K562 (cell line): ENCODE results near the gene WFDC1. TPM values are rescaled to one million over a fixed set of nuclear protein-coding genes. Genes with fewer than 3 reads are reported as not detected.

ENCODE experiments used
- ATAC-seq: fragments of 200-7000 bp; cut with Tn5 transposase; 3 replicates; pipeline ENCODE4 v1.9.1; 2020; ENCODE audit warnings: moderate library complexity
- BruUV-seq: library from RNA; stranded (reverse); fragments of 400-500 nt; replicated peaks from 2 replicates; lab custom pipeline; 2021; lab: Mats Ljungman, UMichigan
- CTCF ChIA-PET: fragments of 300-600 bp; formaldehyde crosslinking; extraction: SDS; loops from one replicate; lab custom pipeline; 2021; ENCODE audit warnings: low intra/inter-chr PET ratio; lab: Yijun Ruan, JAX
- POLR2A ChIA-PET: fragments of 300-600, 350-650 bp; sonication (Branson Sonifier 250); formaldehyde crosslinking; extraction: SDS; loops from one replicate; lab custom pipeline; 2021; ENCODE audit warnings: antibody characterized with exemption, inconsistent platforms; lab: Yijun Ruan, JAX
- DNase-seq, 4 experiments: peaks; one replicate each; pipeline versions ENCODE4 v3.0.0 to v3.0.0-alpha.2; 2011 to 2018; ENCODE audit warnings: low spot score in 3 of 4, mixed read lengths in 3 of 4; ENCODE audit errors: extremely low read depth in 1 of 4
- FAIRE-seq: peaks from 2 replicates; lab custom pipeline; 2011; peaks lifted over from hg19 to GRCh38; lab: Jason Lieb, UNC
- H2AFZ ChIP-seq: 2 replicates; pipeline ENCODE4 v1.6.0; 2011; ENCODE audit warnings: low read depth, low read length, control low read depth, inconsistent platforms
- H3K27ac ChIP-seq: fragments of 200-600 bp; 3 replicates; pipeline ENCODE4 v1.8.0; 2011; ENCODE audit warnings: low read depth, mild to moderate bottlenecking, control low read depth, inconsistent platforms, low read length, moderate library complexity, mixed read lengths; ENCODE audit errors: extremely low read depth
- H3K27me3 ChIP-seq, 2 experiments: fragments of 300-600 bp in 1 of 2; 2 replicates in 1 of 2; 3 replicates in 1 of 2; pipeline versions ENCODE4 v1.6.0 to v1.8.0; 2011; ENCODE audit warnings: inconsistent platforms in 2 of 2, low read length in 2 of 2, mild to moderate bottlenecking in 1 of 2, mixed read lengths in 1 of 2, moderate library complexity in 1 of 2; ENCODE audit not compliant: control insufficient read depth in 2 of 2, insufficient read depth in 2 of 2
- H3K36me3 ChIP-seq: fragments of 300-600 bp; 3 replicates; pipeline ENCODE4 v1.8.0; 2011; ENCODE audit warnings: mild to moderate bottlenecking, low read length, inconsistent platforms; ENCODE audit not compliant: control insufficient read depth, insufficient read depth
- H3K4me1 ChIP-seq, 2 experiments: fragments of 200-600 bp in 1 of 2; replicated peaks in 1 of 2; 2 replicates in 1 of 2; 3 replicates in 1 of 2; pipeline versions ENCODE4 v1.5.1 to v1.8.0; 2011; ENCODE audit warnings: inconsistent platforms in 2 of 2, low read length in 2 of 2, mild to moderate bottlenecking in 1 of 2, mixed read lengths in 1 of 2, moderate library complexity in 1 of 2; ENCODE audit not compliant: control insufficient read depth in 2 of 2, insufficient read depth in 2 of 2
- H3K4me2 ChIP-seq: 2 replicates; pipeline ENCODE4 v1.6.1; 2011; ENCODE audit warnings: low read length, control low read depth, inconsistent platforms, mixed read lengths; ENCODE audit not compliant: insufficient read depth
- H3K4me3 ChIP-seq: fragments of 200-600 bp; sonication (generic), shearing (Covaris generic); 2 replicates; pipeline ENCODE4 v1.5.1; 2016; ENCODE audit warnings: control low read depth, inconsistent platforms
- H3K79me2 ChIP-seq: fragments of 200-600 bp; 3 replicates; pipeline ENCODE4 v1.8.0; 2011; ENCODE audit warnings: low read length, inconsistent platforms; ENCODE audit not compliant: control insufficient read depth, insufficient read depth
- H3K9ac ChIP-seq, 2 experiments: 2 replicates each; pipeline versions ENCODE4 v1.6.0 to v1.6.1; 2011; ENCODE audit warnings: low read depth in 2 of 2, low read length in 2 of 2, control low read depth in 1 of 2, inconsistent platforms in 1 of 2, mild to moderate bottlenecking in 1 of 2, mixed read lengths in 1 of 2; ENCODE audit not compliant: insufficient read depth in 1 of 2
- H3K9me1 ChIP-seq: one replicate; pipeline ENCODE4 v1.6.0; 2011; ENCODE audit warnings: inconsistent platforms, mild to moderate bottlenecking, low read length, moderate library complexity; ENCODE audit not compliant: control insufficient read depth, insufficient read depth
- H3K9me3 ChIP-seq: replicated peaks from 2 replicates; pipeline ENCODE4 v1.5.1; 2011; ENCODE audit warnings: low read depth, low read length, inconsistent platforms; ENCODE audit not compliant: control insufficient read depth, insufficient read depth
- H4K20me1 ChIP-seq: replicated peaks from 2 replicates; pipeline ENCODE4 v1.6.1; 2011; ENCODE audit warnings: low read length, inconsistent platforms, mixed read lengths; ENCODE audit not compliant: control insufficient read depth, insufficient read depth
- BCOR ChIP-seq: fragments of 450-650 bp; IDR thresholded peaks from 2 replicates; pipeline ENCODE4 v1.6.1; 2016
- GMEB1 ChIP-seq: fragments of 250-450 bp; sonication (Bioruptor Pico); IDR thresholded peaks from 2 replicates; pipeline ENCODE4 v1.4.0; 2020; ENCODE audit warnings: mild to moderate bottlenecking
- MEF2D ChIP-seq: conservative IDR thresholded peaks from 2 replicates; pipeline ENCODE4 v1.6.1; 2016; ENCODE audit warnings: low read depth, missing genetic modification characterization, missing compliant biosample characterization
- MXI1 ChIP-seq: IDR thresholded peaks from 2 replicates; pipeline ENCODE4 v1.6.1; 2011; ENCODE audit warnings: low read depth, mild to moderate bottlenecking, improper control_type of control experiment, low read length
- NCOR1 ChIP-seq: fragments of 450-650 bp; IDR thresholded peaks from 2 replicates; pipeline ENCODE4 v1.6.1; 2016; ENCODE audit warnings: mild to moderate bottlenecking, moderate library complexity
- NR2C1 ChIP-seq, 2 experiments: fragments of 450-650 bp; IDR thresholded peaks; 2 replicates each; pipeline ENCODE4 v1.6.1; 2017; ENCODE audit warnings: mild to moderate bottlenecking in 2 of 2, antibody characterized with exemption in 1 of 2, inconsistent platforms in 1 of 2, missing compliant biosample characterization in 1 of 2, missing genetic modification characterization in 1 of 2
- PTTG1 ChIP-seq: fragments of 450-650 bp; IDR thresholded peaks from 2 replicates; pipeline ENCODE4 v1.6.1; 2016; ENCODE audit warnings: low read depth, mild to moderate bottlenecking, missing genetic modification characterization, missing compliant biosample characterization
- RBM25 ChIP-seq: fragments of 200-400 bp; formaldehyde crosslinking; IDR thresholded peaks from 2 replicates; pipeline ENCODE4 v1.6.1; 2018; ENCODE audit warnings: low read length, low read depth, moderate library complexity; ENCODE audit not compliant: severe bottlenecking
- SIRT6 ChIP-seq: IDR thresholded peaks from one replicate; pipeline ENCODE4 v1.6.1; 2012; ENCODE audit warnings: low read depth, mild to moderate bottlenecking, control low read depth, inconsistent platforms, low read length, moderate library complexity
- SMARCA5 ChIP-seq: fragments of 450-650 bp; IDR thresholded peaks from 2 replicates; pipeline ENCODE4 v1.6.1; 2016
- ZNF134 ChIP-seq: fragments of 250-450 bp; sonication (Bioruptor Pico); conservative IDR thresholded peaks from 2 replicates; pipeline ENCODE4 v1.4.0; 2020
- ZNF146 ChIP-seq: IDR thresholded peaks from one replicate; pipeline ENCODE4 v1.6.1; 2018; ENCODE audit warnings: missing compliant biosample characterization; ENCODE audit not compliant: unreplicated experiment
- WGBS: fragments of 100-300 bp; shearing (Covaris generic); methylation state at CpG from one replicate; pipeline ENCODE4 v1.1.6; 2016; ENCODE audit warnings: low coverage, mixed read lengths; ENCODE audit not compliant: insufficient coverage; ENCODE audit errors: missing lambda C conversion rate; 5-methylcytosine and 5-hydroxymethylcytosine counted together
- in situ Hi-C: fragments of 300-500 bp; cut with MboI; formaldehyde crosslinking; loops from 4 replicates; pipeline ENCODE4 v1.15.0; 2018; ENCODE audit warnings: inconsistent platforms, mixed read lengths
- intact Hi-C: fragments of 100-400 bp; cut with micrococcal nuclease; formaldehyde crosslinking; loops from 2 replicates; pipeline ENCODE4 v1.14.2; 2022
- polyA plus RNA-seq, 8 experiments: library from polyadenylated mRNA; depleted of rRNA in 4 of 8; stranded (reverse) in 5 of 8; unstranded in 3 of 8; fragments of >200 nt; fragmentation: Nextera tagmentation in 2 of 8; fragmentation: Illumina TruSeq in 1 of 8; extraction: Ambion mirVana in 2 of 8; extraction: Trizol in 1 of 8; gene quantifications; 2 replicates each; pipeline versions ENCODE4 v1.2.1 to v1.2.3, GENCODE V29; 2011 to 2014; ENCODE audit warnings: inconsistent platforms in 1 of 8, missing spikeins in 1 of 8
- total RNA-seq, 7 experiments: library from RNA; depleted of rRNA in 6 of 7; stranded (reverse); fragments of >200 nt in 6 of 7; fragmentation: Illumina TruSeq in 2 of 7; extraction: Trizol in 2 of 7; gene quantifications; 2 replicates each; pipeline versions ENCODE4 v1.2.1 to v1.2.3, GENCODE V29; 2011 to 2021; ENCODE audit warnings: low replicate concordance in 1 of 7
- TF ChIP-seq, protein P1 (sequence below): sonication (generic); formaldehyde crosslinking; IDR thresholded peaks from 2 replicates; pipeline ENCODE4 v1.8.0; 2022; ENCODE audit warnings: missing genetic modification reagents, mild to moderate bottlenecking, borderline replicate concordance

Gene WFDC1
- total and polyA plus RNA-seq, 9 of the 15 experiments (the other 6 are each of a cell fraction or from before 2014, with no cell fraction given) = not detected

DNA sequence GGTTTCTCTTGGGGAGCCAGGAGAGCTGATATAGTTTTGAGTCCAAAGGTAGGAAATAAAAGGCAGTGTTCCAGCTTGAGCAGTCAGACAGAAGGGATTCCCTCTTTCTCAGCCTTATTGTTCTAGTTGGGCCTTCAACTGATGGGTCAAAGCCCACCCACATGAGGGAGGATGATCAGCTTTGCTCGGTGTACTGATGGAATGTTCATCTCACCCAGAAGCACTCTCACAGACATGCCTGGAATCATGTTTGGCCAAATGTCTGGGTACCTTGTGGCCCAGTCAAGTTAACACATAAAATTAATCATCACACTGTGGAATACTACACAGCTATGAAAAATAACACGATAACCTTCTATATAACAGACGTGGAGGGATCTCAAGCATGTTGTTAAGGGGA, 31.7 kb upstream of the WFDC1 start:
- 0 out of 2 replicates have a peak, but pooled peaks cover 4% of the 10 kb centered on the region for H4K20me1 ChIP-seq
- no peak overlapping the region for H3K27ac ChIP-seq
- H3K4me3 ChIP-seq = no peak overlapping the region
- no peaks in the 10 kb centered on the region for H3K9me3 ChIP-seq
- 8% methylated on average over 3 of the region's 3 CpGs for WGBS
- TF ChIP-seq SIRT6 (no peak), NCOR1 (no peak), RBM25 (peak; percentile 53), BCOR (0 out of 2 replicates have a peak, but pooled peaks have one; percentile 30), SMARCA5 (no peak), ZNF146 (peak; percentile 64), ZNF134 (CRISPR knock-in tag) (peak; percentile 98)
- H3K9ac ChIP-seq = no peak overlapping the region
- H3K4me2 ChIP-seq = no peak overlapping the region
- no peaks in the 10 kb centered on the region for H3K9me1 ChIP-seq
- H3K36me3 ChIP-seq = no peaks in the 10 kb centered on the region
- DNase-seq = no peak
- no TSS peak for BruUV-seq
- intact Hi-C loops = no loop called here
- H3K27me3 ChIP-seq = peaks cover 5 to 54% of the 10 kb centered on the region in 2 experiments; a peak in 4 of 5 replicates
- POLR2A ChIA-PET = interaction anchor here (0.5 to 0.7 kb wide), 2 partner anchors 67 to 81 kb away, joined by 3 read pairs; no protein-coding TSS in a partner anchor
- H2AFZ ChIP-seq = no peak overlapping the region
- FAIRE-seq = no peak
- no peaks in the 10 kb centered on the region for H3K79me2 ChIP-seq
- ATAC-seq = no peak
- CTCF ChIA-PET = no interaction called here
- in situ Hi-C loops = no loop called here
- no peaks in the 10 kb centered on the region for H3K4me1 ChIP-seq

- FAIRE-seq = peak; percentile 99
- Histone ChIP-seq H3K79me2 (no peaks in the 10 kb centered on the region), H3K9ac (no peak overlapping the region), H3K27me3 (peaks cover 2 to 58% of the 10 kb centered on the region in 2 experiments; a peak in 3 of 5 replicates), H3K9me3 (no peaks in the 10 kb centered on the region), H3K4me2 (peak overlapping the region; percentile 67), H4K20me1 (0 out of 2 replicates have a peak, but pooled peaks cover 4% of the 10 kb centered on the region), H3K4me1 (no peaks in the 10 kb centered on the region), H3K9me1 (no peaks in the 10 kb centered on the region), H3K27ac (no peak overlapping the region), H3K4me3 (no peak overlapping the region), H3K36me3 (no peaks in the 10 kb centered on the region), H2AFZ (peak overlapping the region; percentile 91)
- in situ Hi-C loops = no loop called here
- no TSS peak for BruUV-seq
- peak; percentile 82 to 91 (median 89) for DNase-seq
- peak; percentile 100 for ATAC-seq
- WGBS = 4% methylated on average over 4 of the region's 4 CpGs
- CTCF ChIA-PET = no interaction called here
- intact Hi-C loops = no loop called here
- POLR2A ChIA-PET = interaction anchor here (0.6 to 1.2 kb wide), 3 partner anchors 8 to 272 kb away, joined by 3 to 6 read pairs (median 3); no protein-coding TSS in a partner anchor
- TF ChIP-seq NR2C1 (IDR thresholded peaks at IDR 0.05) = peak; percentile 97
- peak; percentile 98 for TF ChIP-seq NR2C1 (tag; IDR thresholded peaks at IDR 0.05)
- no peak for TF ChIP-seq MXI1
- no peak for TF ChIP-seq PTTG1 (tag)
- TF ChIP-seq, protein P1, sequence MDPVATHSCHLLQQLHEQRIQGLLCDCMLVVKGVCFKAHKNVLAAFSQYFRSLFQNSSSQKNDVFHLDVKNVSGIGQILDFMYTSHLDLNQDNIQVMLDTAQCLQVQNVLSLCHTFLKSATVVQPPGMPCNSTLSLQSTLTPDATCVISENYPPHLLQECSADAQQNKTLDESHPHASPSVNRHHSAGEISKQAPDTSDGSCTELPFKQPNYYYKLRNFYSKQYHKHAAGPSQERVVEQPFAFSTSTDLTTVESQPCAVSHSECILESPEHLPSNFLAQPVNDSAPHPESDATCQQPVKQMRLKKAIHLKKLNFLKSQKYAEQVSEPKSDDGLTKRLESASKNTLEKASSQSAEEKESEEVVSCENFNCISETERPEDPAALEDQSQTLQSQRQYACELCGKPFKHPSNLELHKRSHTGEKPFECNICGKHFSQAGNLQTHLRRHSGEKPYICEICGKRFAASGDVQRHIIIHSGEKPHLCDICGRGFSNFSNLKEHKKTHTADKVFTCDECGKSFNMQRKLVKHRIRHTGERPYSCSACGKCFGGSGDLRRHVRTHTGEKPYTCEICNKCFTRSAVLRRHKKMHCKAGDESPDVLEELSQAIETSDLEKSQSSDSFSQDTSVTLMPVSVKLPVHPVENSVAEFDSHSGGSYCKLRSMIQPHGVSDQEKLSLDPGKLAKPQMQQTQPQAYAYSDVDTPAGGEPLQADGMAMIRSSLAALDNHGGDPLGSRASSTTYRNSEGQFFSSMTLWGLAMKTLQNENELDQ (CRISPR knock-in tag) = no peak
- TF ChIP-seq GMEB1 = 0 out of 2 replicates have a peak, but pooled peaks have one; percentile 19
- TF ChIP-seq MEF2D (tag) = no peak
These were observed 28.2 kb upstream of the WFDC1 start for GRCh38 chr16:84266451-84266850.
